Germinal center (tissue), 1 donor: ENCODE results near the gene ERCC3.
A peak's percentile ranks its signal among the peaks of the same experiment; 100 is the strongest.

Experiments used
- DNase-seq: peaks from one replicate; pipeline ENCODE4 v3.0.0; 2012; ENCODE audit warnings: mixed read lengths, low spot score

The ERCC3 gene

DNA sequence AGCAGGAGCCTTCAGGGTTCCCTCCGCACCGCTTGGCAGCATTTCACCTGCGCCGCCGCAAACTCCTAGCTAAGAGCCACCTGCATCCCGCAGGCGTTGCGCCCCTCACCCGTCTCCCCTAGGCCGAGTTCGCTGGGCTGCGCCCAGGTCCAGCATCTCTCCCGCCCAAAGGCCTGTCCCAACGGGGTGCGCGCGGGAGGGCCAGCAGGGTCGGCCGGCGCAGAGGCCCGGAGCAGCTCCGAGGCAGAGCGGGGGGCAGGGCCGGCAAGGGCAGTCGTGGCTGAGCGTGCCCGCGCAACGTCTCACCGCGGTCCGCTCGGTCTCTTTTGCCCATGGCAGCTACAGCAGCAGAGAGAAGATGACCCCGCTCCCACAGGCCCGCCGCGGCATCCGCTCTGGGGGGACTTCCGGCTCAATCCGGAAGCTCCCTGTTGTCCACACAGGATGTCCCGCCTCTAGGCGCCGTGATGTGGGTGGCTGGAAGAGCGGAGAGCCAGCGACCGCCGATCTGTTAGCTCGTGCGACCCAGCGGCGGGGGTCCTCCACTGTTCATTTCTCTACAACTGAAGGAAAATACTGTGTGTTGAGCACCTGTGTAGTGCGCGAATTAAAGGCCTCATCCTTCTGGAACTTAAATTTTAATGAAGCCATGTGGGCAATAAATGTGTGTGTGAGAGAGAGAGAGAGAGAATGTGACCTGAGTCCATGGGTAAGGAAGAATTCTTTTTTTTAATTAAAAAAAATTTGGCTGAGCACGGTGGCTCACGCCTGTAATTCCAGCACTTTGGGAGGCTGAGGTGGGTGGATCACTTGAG, at the start of gene ERCC3:
Gene ERCC3, minus strand, starts transcription at position 397 of the 815 bp plus-strand sequence. Its CDS starts 63 bp downstream, at position 334.
- DNase-seq = peak; percentile 90

DNA sequence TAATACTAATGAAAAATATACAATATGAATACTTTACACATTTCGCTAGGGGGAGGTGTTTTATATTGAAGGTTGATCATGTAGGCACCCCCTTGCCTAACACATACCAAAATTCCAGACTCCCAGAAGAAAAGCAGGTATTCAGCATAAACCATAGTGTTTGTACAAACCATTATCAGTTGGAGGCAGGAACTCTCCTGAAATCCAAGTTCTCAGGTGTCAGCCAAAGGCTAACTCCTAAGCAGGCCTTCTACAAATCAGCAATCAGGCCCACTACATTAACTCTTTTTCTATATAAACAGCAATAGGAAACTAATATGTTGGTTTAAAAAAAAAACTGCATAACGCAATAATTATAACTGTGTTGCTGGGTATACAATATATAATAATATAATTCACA, 49.3 kb upstream of the ERCC3 start:
- no peak for DNase-seq

GRCh38 chr2:127342101-127342500, 48.2 kb upstream of the ERCC3 start:
- DNase-seq = peak; percentile 11

DNA sequence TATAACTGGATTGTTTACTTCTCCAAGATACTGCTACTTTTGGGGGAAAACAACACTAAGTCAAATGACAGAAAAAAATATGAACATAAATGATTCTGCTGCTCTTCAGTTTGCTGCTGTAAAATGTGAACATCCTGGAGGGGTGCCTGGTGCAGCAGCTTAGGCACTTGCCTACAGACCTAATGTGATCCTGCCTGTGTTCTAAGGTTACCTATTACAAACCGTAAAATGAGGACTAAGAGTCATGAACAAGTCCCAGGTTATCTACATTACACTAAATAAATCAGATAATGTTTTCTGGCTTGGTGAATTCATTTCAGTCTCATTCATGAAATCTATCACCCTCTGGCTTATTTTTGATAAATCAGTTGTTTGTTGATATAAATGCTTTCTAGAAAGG, 38.4 kb upstream of the ERCC3 start:
- no peak for DNase-seq

- DNase-seq = no peak
Observed at GRCh38 chr2:127330753-127331152, 36.8 kb upstream of the ERCC3 start.

DNA sequence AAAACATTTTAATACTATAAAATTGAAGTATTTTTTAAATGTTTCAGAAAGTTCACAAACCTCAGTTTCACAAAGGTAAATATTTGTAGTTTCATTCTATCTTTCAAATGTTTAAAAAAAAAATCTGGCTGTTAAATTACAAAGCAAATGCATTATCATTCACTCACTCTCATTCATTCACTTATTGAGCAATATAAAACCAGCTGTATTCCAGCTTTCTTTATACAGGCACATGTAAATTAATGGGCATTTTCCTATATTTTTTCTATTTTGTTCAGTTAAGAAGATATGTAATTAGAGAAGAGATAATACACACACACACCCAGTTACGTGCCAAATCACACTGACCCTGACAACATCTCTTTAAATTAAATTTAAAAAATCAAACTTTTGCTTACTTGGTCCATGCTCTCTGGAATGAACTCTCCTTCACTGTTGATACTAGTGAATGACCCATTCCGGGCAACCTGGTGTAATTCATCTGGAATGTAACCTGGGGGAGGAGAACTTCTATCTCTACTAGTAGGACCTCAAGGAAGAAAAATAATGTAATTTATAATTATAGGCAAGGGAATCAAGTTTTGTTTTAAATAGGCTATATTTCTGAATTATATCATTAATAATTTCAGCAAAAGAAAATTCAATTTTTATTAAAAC, 32.5 kb upstream of the ERCC3 start:
- no peak for DNase-seq

DNA sequence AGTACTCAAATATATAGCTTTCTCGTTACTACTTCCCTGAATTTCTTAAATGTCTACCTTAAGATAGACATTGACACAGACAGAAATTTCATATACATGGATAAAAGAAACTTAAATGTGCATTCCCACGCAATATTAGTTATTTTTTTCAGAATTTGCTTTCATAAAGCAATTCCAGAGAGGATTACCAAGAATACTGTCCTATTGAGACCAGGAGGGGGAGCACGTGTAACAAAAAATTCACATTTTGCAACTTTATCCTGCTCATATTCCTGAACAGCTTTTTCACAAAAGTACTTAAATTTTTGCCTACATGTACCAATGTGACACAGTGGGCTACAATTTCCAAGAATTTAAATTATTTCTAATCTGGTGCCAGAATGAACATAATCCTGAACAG, 30.7 kb upstream of the ERCC3 start:
- DNase-seq = no peak

GRCh38 chr2:127321303-127321702, 27.4 kb upstream of the ERCC3 start:
- DNase-seq = no peak

GRCh38 chr2:127320586-127321275, 26.8 kb upstream of the ERCC3 start:
- no peak for DNase-seq

- DNase-seq = no peak
Observed at GRCh38 chr2:127320067-127320466, 26.1 kb upstream of the ERCC3 start.

DNA sequence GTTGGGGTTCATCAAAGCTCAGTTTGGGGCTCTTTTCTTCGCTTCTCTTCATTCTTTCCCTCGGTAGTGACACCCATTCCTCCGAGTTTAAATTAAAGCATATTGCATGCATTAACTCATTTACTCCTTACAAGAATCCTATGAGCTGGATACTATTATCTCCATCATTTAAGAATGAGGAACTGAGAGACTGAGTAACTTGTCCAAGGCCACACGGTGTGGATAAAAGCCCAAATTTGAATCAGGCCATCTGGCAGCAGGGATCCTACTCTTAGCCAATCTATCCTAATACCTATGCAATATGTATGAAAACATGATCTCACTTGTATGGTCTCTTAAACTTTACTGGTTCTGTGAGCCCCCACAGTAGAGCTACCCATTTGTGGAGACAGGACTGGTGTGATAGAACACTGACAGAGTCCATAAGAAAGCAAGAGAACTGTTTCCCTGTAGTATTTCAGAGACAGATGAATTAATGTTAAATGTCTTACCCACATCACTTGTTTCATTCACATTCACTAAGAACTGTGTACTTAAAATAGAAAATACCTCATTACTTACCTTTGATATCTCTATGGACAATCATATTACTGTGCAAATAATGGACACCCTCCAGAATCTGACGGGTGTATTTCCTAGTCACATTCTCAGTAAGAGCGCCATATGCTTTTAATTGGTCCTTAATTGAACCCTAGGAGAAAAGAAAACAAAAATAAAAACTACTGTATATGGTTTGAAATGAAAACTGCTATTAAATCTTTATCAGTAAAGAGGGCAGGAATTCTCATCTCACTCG, 20.4 kb upstream of the ERCC3 start:
- no peak for DNase-seq

DNA sequence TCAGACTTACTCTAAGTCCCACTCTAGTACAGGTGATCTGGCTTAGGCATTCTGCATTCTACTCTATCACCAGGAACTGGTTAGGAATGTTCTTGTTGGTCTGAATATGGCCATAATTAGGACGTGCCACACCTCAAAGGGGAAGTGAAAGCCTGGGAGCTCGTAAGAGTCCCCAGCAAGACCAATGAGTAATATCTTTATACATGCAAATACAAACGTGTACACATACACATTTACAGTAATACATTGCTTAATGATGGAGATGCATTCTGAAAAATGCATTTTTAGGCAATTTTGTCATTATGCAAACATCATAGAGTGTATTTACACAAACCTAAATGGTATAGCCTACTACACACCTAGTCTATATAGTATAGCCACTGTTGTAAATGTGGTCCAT, 19.5 kb upstream of the ERCC3 start:
- DNase-seq = peak; percentile 48

DNA sequence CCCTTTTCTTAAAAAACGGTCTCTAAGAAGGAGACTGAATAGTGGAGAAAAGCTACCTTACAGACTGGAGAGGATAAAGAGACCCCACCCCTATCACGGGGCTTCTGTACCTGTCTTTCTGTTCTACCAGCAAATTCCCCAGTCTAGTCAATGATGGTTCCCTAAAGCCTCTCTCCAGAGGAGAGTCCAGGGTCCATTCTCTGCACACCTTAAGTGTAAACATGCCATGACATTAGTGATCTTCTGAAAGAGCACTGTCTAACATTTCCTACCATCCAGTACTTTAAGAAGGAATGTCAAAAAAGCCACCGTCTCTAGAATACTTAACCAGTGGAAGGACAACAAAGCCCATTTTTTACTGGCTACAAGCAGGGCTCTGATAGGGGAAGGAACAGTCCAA, 17.0 kb upstream of the ERCC3 start:
- no peak for DNase-seq

DNA sequence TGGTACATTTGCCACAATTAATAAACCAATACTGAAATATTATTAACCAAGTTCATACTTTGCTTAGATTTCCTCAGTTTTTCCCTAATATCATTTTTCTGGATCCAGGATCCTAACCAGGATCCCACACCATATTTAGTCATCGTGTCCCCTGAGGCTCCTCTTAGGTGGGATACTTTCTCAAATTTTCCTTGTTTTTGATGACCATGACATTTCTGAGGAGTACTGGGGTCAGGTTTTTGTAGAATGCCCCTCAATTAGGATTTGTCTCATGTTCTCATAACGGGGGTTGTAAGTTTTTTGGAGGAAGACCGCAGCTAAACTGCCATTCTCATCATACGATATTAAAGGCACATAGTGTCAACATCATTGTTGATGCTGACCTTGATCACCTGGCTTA, 15.5 kb upstream of the ERCC3 start:
- no peak for DNase-seq

- no peak for DNase-seq
Observed at GRCh38 chr2:127308586-127309138, 14.7 kb upstream of the ERCC3 start.

- peak; percentile 18 for DNase-seq
Observed at GRCh38 chr2:127305990-127306585, 12.1 kb upstream of the ERCC3 start.

GRCh38 chr2:127302168-127302567, 8.2 kb upstream of the ERCC3 start:
- no peak for DNase-seq

- DNase-seq = no peak
Observed at GRCh38 chr2:127293386-127293747, 577 bp downstream of the ERCC3 start.

DNA sequence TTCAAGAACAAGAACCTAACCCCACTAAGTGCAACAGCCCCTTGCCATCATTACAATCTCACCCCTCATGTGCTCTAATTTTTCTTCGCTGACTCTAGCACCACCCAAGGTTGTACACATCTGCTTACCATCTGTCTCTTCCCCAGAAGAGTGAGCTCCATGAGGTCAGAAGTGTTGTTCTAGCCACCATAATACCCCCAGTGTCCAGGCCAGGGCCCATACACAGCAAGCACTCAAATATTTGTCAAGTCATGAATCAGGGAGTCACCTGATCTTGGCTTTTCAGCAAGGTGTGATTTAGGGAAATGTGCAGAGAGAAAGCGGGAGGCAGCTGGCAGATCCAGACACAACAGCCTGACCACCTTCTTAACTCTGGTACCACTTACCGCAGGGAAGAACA, 5.7 kb downstream of the ERCC3 start:
- DNase-seq = no peak

GRCh38 chr2:127283275-127283674, 10.7 kb downstream of the ERCC3 start:
- DNase-seq = no peak

- DNase-seq = no peak
Observed at GRCh38 chr2:127280693-127281092, 13.3 kb downstream of the ERCC3 start.

- DNase-seq = no peak
Observed at GRCh38 chr2:127279781-127280180, 14.2 kb downstream of the ERCC3 start.
